ENCODE data around the gene RABEP1.

DNA sequence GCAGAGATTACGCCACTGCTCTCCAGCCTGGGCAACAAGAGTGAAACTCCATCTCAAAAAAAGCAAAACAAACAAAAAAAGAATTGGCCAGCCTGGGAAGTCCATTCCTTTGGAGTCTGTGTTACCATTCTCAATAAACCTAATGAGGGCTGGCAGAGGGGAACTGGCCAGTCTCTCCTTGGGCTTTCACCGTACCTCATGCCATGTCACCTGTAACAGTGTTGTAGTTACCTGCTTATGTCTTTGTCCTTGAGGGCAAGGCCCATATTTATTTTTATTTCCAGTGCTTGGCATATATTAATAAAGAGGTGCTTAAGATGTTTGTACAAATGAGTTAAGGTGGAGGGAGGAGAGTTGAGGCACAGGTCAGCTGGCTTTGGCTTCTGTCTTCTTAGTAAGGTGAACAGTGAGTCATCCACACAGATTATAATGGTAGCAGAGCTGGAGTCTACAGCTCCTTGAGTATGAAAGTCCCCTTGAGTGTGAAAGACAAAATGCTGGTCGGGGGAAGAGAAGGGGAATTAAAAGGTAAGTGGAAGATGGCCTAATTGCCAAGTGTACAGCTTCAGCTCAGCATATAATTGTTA, 148.4 kb downstream of the RABEP1 start:
- TF ChIP-seq, protein P1, sequence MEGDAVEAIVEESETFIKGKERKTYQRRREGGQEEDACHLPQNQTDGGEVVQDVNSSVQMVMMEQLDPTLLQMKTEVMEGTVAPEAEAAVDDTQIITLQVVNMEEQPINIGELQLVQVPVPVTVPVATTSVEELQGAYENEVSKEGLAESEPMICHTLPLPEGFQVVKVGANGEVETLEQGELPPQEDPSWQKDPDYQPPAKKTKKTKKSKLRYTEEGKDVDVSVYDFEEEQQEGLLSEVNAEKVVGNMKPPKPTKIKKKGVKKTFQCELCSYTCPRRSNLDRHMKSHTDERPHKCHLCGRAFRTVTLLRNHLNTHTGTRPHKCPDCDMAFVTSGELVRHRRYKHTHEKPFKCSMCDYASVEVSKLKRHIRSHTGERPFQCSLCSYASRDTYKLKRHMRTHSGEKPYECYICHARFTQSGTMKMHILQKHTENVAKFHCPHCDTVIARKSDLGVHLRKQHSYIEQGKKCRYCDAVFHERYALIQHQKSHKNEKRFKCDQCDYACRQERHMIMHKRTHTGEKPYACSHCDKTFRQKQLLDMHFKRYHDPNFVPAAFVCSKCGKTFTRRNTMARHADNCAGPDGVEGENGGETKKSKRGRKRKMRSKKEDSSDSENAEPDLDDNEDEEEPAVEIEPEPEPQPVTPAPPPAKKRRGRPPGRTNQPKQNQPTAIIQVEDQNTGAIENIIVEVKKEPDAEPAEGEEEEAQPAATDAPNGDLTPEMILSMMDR (IDR thresholded peaks at IDR 0.05): no peak
- no peak for TF ChIP-seq POLR2A (IDR thresholded peaks at IDR 0.05)

All from ovary (tissue), 3 donors.